Measurements from ENCODE around the gene TCF19. TPM values are rescaled to one million over a fixed set of nuclear protein-coding genes. Genes with fewer than 3 reads are reported as not detected.

Gene TCF19
- total and polyA plus RNA-seq, 2 donors (not counting 1 experiment from before 2014, with no cell fraction given) = 7.2 to 8.4 TPM

DNA sequence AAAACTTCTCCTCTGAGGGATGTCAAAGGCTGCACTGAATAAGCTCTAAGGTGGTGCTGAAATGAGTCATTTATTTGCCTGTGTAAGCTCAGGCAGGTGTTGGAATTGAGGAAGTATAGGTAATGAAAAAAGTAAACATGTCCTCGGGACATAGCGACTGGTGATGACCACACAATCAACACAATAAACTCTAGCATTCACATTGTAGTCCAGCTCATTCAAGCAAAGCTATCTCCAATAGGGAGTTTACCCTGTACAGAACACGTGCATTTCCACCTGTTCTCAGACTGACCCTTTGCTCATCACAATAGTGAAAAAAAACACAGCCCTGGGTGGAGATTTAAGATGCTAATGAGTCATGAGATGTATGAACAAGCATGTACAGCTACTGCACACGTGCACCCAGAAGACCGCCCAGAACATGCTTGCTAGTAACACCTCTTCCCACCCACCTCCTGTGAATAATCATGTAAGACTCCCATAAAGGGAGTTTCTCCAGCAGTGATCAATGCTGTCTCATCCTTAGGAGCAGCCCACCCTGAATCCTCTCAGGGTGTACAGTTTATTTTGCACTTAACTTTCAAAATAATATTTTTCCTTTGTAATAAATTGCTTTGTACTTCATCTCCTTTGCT is 45.1 kb downstream of the TCF19 start:
- H2AFZ ChIP-seq (ENCODE audit: low read length) = no peak overlapping the region
- no peaks in the 10 kb centered on the region for H3K36me3 ChIP-seq (ENCODE audit: control insufficient read depth, insufficient read depth, low read length)
- no peak for TF ChIP-seq CTCF (conservative IDR thresholded peaks at IDR 0.05 in 1 of 2, IDR thresholded peaks at IDR 0.05 in 1 of 2; ENCODE audit: low read depth in 1 of 2, low read length in 2 of 2)
- no peak for TF ChIP-seq EZH2 (IDR thresholded peaks at IDR 0.05; ENCODE audit: low read length, missing control alignments)
- H3K27me3 ChIP-seq (ENCODE audit: control insufficient read depth, insufficient read depth, low read length) = no peaks in the 10 kb centered on the region
- H3K4me2 ChIP-seq (ENCODE audit: extremely low read depth, insufficient read depth, low read length) = peak overlapping the region; percentile 90
- peak; percentile 58 to 80 for DNase-seq (ENCODE audit: low read depth in 2 of 2)
- no peaks in the 10 kb centered on the region for H3K9me3 ChIP-seq (ENCODE audit: control insufficient read depth, insufficient read depth, low read depth, low read length)
- H3K27ac ChIP-seq (ENCODE audit: insufficient read depth, low read length) = peak overlapping the region; percentile 84
- peak overlapping the region; percentile 52 to 59 (median 56) for H3K4me3 ChIP-seq (replicated peaks in 1 of 4; ENCODE audit: control extremely low read depth in 1 of 4, insufficient read depth in 1 of 4, low read depth in 3 of 4, low read length in 4 of 4)
- H4K20me1 ChIP-seq (ENCODE audit: control insufficient read depth, extremely low read depth, insufficient read depth, low read length) = no peaks in the 10 kb centered on the region
- peaks cover 5% of the 10 kb centered on the region for H3K4me1 ChIP-seq (ENCODE audit: control insufficient read depth, extremely low read depth, insufficient read depth, low read length)
- H3K9ac ChIP-seq (ENCODE audit: insufficient read depth, low read length) = no peak overlapping the region
- peaks cover 12% of the 10 kb centered on the region for H3K79me2 ChIP-seq (ENCODE audit: control insufficient read depth, insufficient read depth, low read length)

- Histone ChIP-seq H3K27ac (ENCODE audit: insufficient read depth, low read length) (no peak overlapping the region), H3K79me2 (ENCODE audit: control insufficient read depth, insufficient read depth, low read length) (peaks cover 7% of the 10 kb centered on the region), H4K20me1 (ENCODE audit: control insufficient read depth, extremely low read depth, insufficient read depth, low read length) (no peaks in the 10 kb centered on the region), H3K4me2 (ENCODE audit: extremely low read depth, insufficient read depth, low read length) (no peak overlapping the region), H3K9ac (ENCODE audit: insufficient read depth, low read length) (no peak overlapping the region), H3K4me3 (replicated peaks in 1 of 4; ENCODE audit: control extremely low read depth in 1 of 4, insufficient read depth in 1 of 4, low read depth in 3 of 4, low read length in 4 of 4) (no peak overlapping the region), H3K4me1 (ENCODE audit: control insufficient read depth, extremely low read depth, insufficient read depth, low read length) (peaks cover 5% of the 10 kb centered on the region), H3K36me3 (ENCODE audit: control insufficient read depth, insufficient read depth, low read length) (no peaks in the 10 kb centered on the region), H3K27me3 (ENCODE audit: control insufficient read depth, insufficient read depth, low read length) (no peaks in the 10 kb centered on the region), H3K9me3 (ENCODE audit: control insufficient read depth, insufficient read depth, low read depth, low read length) (no peaks in the 10 kb centered on the region), H2AFZ (ENCODE audit: low read length) (no peak overlapping the region)
- DNase-seq (ENCODE audit: low read depth in 2 of 2) = peak in 1 of 2 donors; percentile 14
- TF ChIP-seq EZH2 (IDR thresholded peaks at IDR 0.05; ENCODE audit: low read length, missing control alignments) (no peak), CTCF (conservative IDR thresholded peaks at IDR 0.05 in 1 of 2, IDR thresholded peaks at IDR 0.05 in 1 of 2; ENCODE audit: low read depth in 1 of 2, low read length in 2 of 2) (no peak)
These were observed 46.4 kb downstream of the TCF19 start for GRCh38 chr6:31204751-31205145.

DNA sequence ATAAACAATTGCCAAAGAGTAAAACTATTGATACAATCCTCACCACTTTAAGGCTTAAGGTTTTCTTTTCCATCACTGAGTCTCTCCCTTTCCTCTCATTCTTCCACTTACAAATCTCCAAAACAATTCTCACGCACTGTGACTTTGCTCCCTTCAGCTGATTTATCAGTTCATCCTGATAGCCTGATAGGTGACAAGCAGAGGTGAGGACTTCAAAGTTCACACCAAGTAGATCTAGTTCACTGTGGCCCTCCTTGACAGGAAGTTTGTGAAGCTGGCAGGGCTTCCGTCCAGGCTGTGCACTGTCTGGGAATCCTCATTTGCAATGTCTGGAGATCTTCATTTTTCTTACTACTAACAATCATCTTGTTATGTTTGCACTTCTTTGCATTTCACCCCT is 47.2 kb downstream of the TCF19 start:
- peaks cover 5% of the 10 kb centered on the region for H3K4me1 ChIP-seq (ENCODE audit: control insufficient read depth, extremely low read depth, insufficient read depth, low read length)
- no peaks in the 10 kb centered on the region for H3K27me3 ChIP-seq (ENCODE audit: control insufficient read depth, insufficient read depth, low read length)
- H3K27ac ChIP-seq (ENCODE audit: insufficient read depth, low read length) = no peak overlapping the region
- no peaks in the 10 kb centered on the region for H4K20me1 ChIP-seq (ENCODE audit: control insufficient read depth, extremely low read depth, insufficient read depth, low read length)
- H3K79me2 ChIP-seq (ENCODE audit: control insufficient read depth, insufficient read depth, low read length) = peaks cover 2% of the 10 kb centered on the region
- no peaks in the 10 kb centered on the region for H3K36me3 ChIP-seq (ENCODE audit: control insufficient read depth, insufficient read depth, low read length)
- no peak overlapping the region for H2AFZ ChIP-seq (ENCODE audit: low read length)
- H3K9ac ChIP-seq (ENCODE audit: insufficient read depth, low read length) = no peak overlapping the region
- DNase-seq (ENCODE audit: low read depth in 2 of 2) = no peak
- no peak overlapping the region for H3K4me2 ChIP-seq (ENCODE audit: extremely low read depth, insufficient read depth, low read length)
- no peak overlapping the region for H3K4me3 ChIP-seq (replicated peaks in 1 of 4; ENCODE audit: control extremely low read depth in 1 of 4, insufficient read depth in 1 of 4, low read depth in 3 of 4, low read length in 4 of 4)
- TF ChIP-seq EZH2 (IDR thresholded peaks at IDR 0.05; ENCODE audit: low read length, missing control alignments) = no peak
- TF ChIP-seq CTCF (conservative IDR thresholded peaks at IDR 0.05 in 1 of 2, IDR thresholded peaks at IDR 0.05 in 1 of 2; ENCODE audit: low read depth in 1 of 2, low read length in 2 of 2) = no peak
- H3K9me3 ChIP-seq (ENCODE audit: control insufficient read depth, insufficient read depth, low read depth, low read length) = no peaks in the 10 kb centered on the region

Data from fibroblast of lung (primary cell).